ENCODE measurements around the gene WWP2. TPM values are rescaled to one million over a fixed set of nuclear protein-coding genes. Genes with fewer than 3 reads are reported as not detected.

WWP2 gene
- total RNA-seq, 1 donor: 28.5 TPM

- no peak overlapping the region for H3K4me3 ChIP-seq (ENCODE audit: low read depth, low read length)
- TF ChIP-seq CTCF (IDR thresholded peaks at IDR 0.05; ENCODE audit: insufficient read depth, low read depth, low read length): no peak
- peak; percentile 92 for DNase-seq (ENCODE audit: low read depth)
Observed at GRCh38 chr16:69865701-69866100, 103.6 kb downstream of the WWP2 start.

- peak; percentile 38 for DNase-seq (ENCODE audit: low read depth)
- no peak overlapping the region for H3K4me3 ChIP-seq (ENCODE audit: low read depth, low read length)
- TF ChIP-seq CTCF (IDR thresholded peaks at IDR 0.05; ENCODE audit: insufficient read depth, low read depth, low read length): no peak
Observed at GRCh38 chr16:69867784-69868560, 105.8 kb downstream of the WWP2 start.

GRCh38 chr16:69870761-69871160 lies 108.6 kb downstream of the WWP2 start:
- DNase-seq (ENCODE audit: low read depth): no peak
- no peak overlapping the region for H3K4me3 ChIP-seq (ENCODE audit: low read depth, low read length)
- TF ChIP-seq CTCF (IDR thresholded peaks at IDR 0.05; ENCODE audit: insufficient read depth, low read depth, low read length): no peak

- no peak for TF ChIP-seq CTCF (IDR thresholded peaks at IDR 0.05; ENCODE audit: insufficient read depth, low read depth, low read length)
- no peak for DNase-seq (ENCODE audit: low read depth)
- H3K4me3 ChIP-seq (ENCODE audit: low read depth, low read length): no peak overlapping the region
Observed at GRCh38 chr16:69871708-69872107, 109.6 kb downstream of the WWP2 start.

- no peak for TF ChIP-seq CTCF (IDR thresholded peaks at IDR 0.05; ENCODE audit: insufficient read depth, low read depth, low read length)
- DNase-seq (ENCODE audit: low read depth): no peak
- no peak overlapping the region for H3K4me3 ChIP-seq (ENCODE audit: low read depth, low read length)
Observed at GRCh38 chr16:69872888-69873287, 110.8 kb downstream of the WWP2 start.

GRCh38 chr16:69873783-69874182 lies 111.7 kb downstream of the WWP2 start:
- TF ChIP-seq CTCF (IDR thresholded peaks at IDR 0.05; ENCODE audit: insufficient read depth, low read depth, low read length): no peak
- H3K4me3 ChIP-seq (ENCODE audit: low read depth, low read length): no peak overlapping the region
- no peak for DNase-seq (ENCODE audit: low read depth)

GRCh38 chr16:69874271-69874670 lies 112.1 kb downstream of the WWP2 start:
- DNase-seq (ENCODE audit: low read depth): no peak
- no peak for TF ChIP-seq CTCF (IDR thresholded peaks at IDR 0.05; ENCODE audit: insufficient read depth, low read depth, low read length)
- H3K4me3 ChIP-seq (ENCODE audit: low read depth, low read length): no peak overlapping the region
